Right ventricle myocardium inferior (tissue), 1 donor: Measurements from ENCODE around the gene DPT. TPM values are rescaled to one million over a fixed set of nuclear protein-coding genes. Genes with fewer than 3 reads are reported as not detected.

Experiments used
- ATAC-seq: fragments of 200-7000 bp; cut with Tn5 transposase; one replicate; pipeline ENCODE4 v1.9.1; 2020; ENCODE audit warnings: mild to moderate bottlenecking, moderate library complexity
- DNase-seq: peaks from one replicate; pipeline ENCODE4 v3.0.0; 2021; ENCODE audit errors: missing footprints
- intact Hi-C: fragments of 100-400 bp; cut with DNase I; formaldehyde crosslinking; loops from one replicate; pipeline ENCODE4 v1.11.0; 2022
- total RNA-seq: library from RNA; stranded (reverse); fragmentation: NEBNext Ultra II Directional; extraction: Animal tissue kit (Norgen Biotek cat#: 25700); gene quantifications from one replicate; pipeline ENCODE4 v1.2.1, GENCODE V29; 2021
- donor health status: DM: no; HTN: yes; CAD: no; lungs with severe emphysema.

DPT gene
- total RNA-seq, 1 donor from 2014 or later, result 42.0 TPM

DNA sequence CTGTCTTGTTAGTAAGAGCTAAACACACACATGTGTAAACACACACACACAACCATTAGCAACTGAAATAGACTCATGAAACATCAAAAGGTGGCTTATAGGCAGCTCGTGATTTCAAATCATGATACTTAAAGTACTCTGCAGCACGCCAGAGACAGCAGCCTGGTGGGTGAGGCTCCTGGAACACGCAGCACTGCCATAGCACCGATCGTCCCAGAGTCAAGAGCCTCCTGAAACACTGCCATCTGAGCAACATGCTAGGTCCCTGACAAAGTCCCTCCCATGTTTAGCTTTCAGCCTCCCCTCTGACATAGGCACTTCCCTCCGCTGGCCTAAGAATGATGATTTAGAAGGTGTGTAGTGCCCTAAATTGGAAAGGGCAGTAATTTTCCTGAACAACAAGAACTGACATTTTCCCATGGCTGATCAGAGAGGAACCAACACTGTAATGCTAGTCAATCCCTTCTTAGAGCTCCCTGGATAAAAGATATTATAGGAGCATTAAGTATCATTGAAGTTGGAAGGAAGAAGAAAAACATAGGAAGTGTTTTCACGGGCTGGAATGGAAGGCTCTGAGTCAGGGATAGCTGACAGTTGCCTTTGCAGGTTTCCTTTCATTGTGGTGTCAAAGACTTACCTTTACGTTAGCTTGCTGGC, 14.1 kb upstream of the DPT start:
- peak; percentile 79 for ATAC-seq
- peak; percentile 46 for DNase-seq
- intact Hi-C loops, result no loop called here

DNA sequence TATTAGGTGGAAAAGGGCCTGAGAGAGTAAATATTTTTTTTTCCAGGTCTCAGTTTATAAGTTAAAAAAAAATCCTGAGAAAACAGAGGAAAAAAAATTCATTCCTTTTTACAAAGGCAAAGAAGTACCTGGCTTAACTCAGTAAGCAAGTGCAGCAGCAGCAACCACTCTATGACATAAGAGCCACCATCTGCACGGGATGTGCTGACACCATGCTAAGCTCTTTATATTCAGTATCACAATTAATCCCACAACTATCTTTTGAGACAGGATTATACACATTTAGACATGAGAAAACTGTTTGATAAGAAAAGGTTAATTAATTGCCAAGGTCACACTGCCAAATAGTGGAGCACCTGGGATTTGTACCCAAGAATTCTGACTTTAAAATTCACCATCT, 13.4 kb upstream of the DPT start:
- DNase-seq (no peak), ATAC-seq (no peak)
- intact Hi-C loops, result no loop called here

- intact Hi-C loops, result no loop called here
- no peak for DNase-seq
- ATAC-seq, result no peak
These were observed 10.9 kb upstream of the DPT start for GRCh38 chr1:168739908-168740307.

- no peak for ATAC-seq
- intact Hi-C loops, result no loop called here
- DNase-seq, result no peak
These were observed 7.5 kb upstream of the DPT start for GRCh38 chr1:168736520-168736919.

DNA sequence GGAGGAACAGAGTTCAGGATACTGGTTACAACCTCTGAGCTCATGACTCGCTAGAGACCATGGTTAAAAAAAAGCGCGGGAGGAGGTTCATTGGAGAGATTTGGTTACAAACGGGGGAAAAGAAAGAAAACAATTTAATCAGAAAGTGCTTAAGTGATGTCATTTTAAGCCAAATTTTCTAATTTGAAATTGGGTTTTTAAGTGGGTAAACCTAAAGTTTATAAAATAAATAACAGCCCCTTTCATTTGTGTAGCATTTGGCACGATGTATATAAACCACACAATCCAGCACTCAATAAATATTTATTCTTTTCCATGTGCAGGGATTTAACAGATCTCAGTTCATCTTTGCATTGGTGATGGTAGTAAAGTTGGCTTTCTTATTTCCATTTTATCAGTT, 7.0 kb upstream of the DPT start:
- intact Hi-C loops, result no loop called here
- ATAC-seq (no peak), DNase-seq (no peak)

DNA sequence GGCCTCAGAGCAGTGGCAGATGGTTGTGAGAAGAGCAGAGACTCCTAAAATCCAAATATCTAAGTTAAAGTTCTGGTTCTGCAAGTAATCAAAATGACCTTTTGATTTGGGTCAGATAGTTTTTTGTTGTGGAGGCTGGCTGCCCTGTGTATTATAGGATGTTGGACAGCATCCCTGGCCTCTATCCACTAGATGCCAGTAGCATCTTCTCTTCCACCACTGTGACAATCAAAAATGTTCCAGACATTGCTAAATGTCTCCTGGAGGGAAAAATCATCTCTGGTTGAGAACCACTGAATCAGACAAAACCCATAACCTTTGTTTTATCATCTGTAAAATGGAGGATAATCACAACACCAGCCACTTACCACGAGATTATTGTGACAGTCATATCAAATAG, 5.9 kb upstream of the DPT start:
- DNase-seq (no peak), ATAC-seq (no peak)
- intact Hi-C loops, result loop anchor here (5.0 kb wide), 2 partner anchors 32 to 98 kb away; no protein-coding TSS in a partner anchor

- DNase-seq (no peak), ATAC-seq (peak; percentile 82)
- intact Hi-C loops, result loop anchor here (5.0 kb wide), 2 partner anchors 33 to 97 kb away; no protein-coding TSS in a partner anchor
These were observed 5.3 kb upstream of the DPT start for GRCh38 chr1:168734271-168734670.

- intact Hi-C loops, result loop anchor here (5.0 kb wide), 2 partner anchors 34 to 96 kb away; no protein-coding TSS in a partner anchor
- DNase-seq (no peak), ATAC-seq (no peak)
These were observed 4.2 kb upstream of the DPT start for GRCh38 chr1:168733241-168733640.

DNA sequence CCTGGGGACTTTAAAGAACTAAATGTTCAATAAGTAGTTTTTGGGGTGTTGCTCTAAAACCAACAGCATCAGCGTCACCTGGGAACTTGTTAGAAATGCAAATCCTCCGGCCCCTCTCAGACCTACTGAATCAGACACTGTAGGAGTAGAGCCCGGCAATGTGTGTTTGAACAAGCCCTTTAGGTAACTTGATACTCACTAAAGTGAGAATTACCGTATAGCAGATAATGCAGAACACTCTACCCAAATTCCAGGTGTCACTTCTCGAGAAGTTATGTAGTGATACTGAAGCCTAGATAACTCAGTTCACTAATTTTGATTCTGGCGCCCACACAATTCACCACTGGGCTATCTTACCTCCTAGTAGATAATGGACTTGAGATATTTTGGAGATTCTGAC, 3.7 kb upstream of the DPT start:
- intact Hi-C loops, result loop anchor here (5.0 kb wide), 2 partner anchors 35 to 95 kb away; no protein-coding TSS in a partner anchor
- DNase-seq, result no peak

DNA sequence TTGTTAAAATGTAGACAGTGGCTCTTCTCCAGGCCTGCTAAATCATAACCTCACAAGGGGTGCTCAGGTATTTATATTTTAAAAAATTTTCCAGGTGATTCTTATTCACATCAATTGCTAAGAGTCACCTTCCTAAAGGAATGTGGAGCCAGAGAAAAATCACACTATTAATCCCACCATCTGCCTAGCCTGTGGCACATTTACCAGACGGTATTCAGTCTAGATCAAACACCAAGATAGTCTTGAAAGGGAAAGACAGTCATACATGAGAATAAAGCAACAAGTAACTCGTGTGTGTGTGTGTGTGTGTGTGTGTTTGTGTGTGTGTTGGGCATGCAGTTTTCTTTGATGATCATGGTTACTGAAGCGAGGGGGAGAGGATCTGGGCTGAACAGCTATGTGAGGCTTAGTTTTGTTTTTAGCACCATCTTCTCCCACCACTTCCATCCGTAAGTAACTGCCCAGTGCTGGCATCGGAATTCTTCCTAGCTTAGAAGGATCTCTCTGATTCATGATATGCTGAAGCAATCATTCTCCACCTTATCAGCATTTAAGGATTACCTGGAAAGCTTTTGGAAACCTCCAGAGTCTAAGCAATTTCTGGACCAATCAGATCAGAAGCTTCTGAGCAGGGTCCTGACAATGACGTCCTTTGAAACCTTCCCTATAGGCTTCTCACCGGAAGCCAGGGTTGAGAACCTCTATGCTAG, 2.4 kb upstream of the DPT start:
- ATAC-seq (no peak), DNase-seq (no peak)
- intact Hi-C loops, result loop anchor here (5.0 kb wide), 2 partner anchors 36 to 94 kb away; no protein-coding TSS in a partner anchor

More for the DNA sequence above, 3.7 kb upstream of the DPT start:
- no peak for ATAC-seq

DNA sequence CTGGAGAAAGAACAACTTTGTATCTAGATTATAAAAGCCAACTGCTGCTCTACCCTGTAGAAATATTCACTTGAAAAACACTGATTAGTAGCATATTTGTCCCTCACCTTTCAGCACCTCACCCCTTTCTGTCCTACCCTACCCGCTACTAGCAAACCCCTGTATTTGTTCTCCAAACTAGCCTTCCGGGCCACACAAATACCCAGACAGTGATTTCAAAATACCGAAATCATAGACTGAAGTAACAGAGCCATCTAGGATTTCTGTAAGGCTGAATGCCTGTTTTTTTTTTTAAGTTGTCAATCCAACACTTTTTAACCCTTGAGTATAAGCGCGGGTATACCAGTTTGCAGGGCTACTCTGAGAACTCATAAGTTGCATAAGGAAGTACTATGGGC, 398 bp upstream of the DPT start:
- intact Hi-C loops, result no loop called here
- ATAC-seq, result peak; percentile 39
- no peak for DNase-seq

DNA sequence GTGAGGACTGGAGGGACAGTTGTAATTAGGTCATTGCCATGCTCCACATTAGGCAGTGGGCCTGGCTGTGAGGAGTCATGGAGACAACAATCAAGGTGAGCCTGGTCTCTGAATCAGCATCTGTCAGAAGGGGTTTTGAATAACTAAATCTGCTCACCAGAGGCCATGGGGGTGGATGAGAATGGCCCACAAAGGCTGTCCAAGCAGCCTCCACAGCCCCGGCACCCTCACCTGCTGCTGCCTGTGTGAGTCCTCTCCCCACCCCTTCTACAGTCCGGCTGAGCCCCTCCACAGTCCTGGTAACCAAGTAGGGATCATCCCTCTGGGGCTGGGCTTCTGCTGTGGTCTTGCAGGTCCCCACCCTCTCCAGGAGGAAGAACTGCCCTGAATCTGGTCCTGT, 2.3 kb downstream of the DPT start:
- ATAC-seq, result no peak
- intact Hi-C loops, result no loop called here
- no peak for DNase-seq

- intact Hi-C loops, result no loop called here
- no peak for ATAC-seq
These were observed 2.7 kb downstream of the DPT start for GRCh38 chr1:168726281-168726680.

GRCh38 chr1:168725831-168726230, 3.2 kb downstream of the DPT start:
- intact Hi-C loops, result no loop called here
- ATAC-seq, result no peak

More at GRCh38 chr1:168726281-168726680, 2.7 kb downstream of the DPT start:
- DNase-seq, result no peak

DNA sequence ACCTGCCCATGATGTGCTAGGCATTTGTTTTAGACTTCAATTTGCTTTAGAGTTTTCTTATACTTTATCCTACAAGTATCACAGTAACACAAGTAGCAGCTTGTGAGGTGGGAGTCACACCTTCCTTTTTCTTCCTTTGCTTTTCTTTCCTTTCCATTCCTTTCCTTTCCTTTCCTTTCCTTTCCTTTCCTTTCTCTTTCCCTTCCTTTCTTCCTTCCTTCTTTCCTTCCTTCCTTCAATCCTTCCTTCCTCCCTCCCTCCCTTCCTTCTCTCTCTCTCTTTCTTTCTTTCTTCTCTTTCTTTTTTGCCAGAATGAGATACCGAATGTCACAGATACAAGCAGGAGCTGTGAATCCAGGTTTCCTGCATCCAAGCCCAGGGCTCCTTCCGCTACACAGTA, 3.9 kb downstream of the DPT start:
- intact Hi-C loops, result no loop called here
- no peak for DNase-seq
- no peak for ATAC-seq

More at GRCh38 chr1:168725831-168726230, 3.2 kb downstream of the DPT start:
- DNase-seq, result no peak

DNA sequence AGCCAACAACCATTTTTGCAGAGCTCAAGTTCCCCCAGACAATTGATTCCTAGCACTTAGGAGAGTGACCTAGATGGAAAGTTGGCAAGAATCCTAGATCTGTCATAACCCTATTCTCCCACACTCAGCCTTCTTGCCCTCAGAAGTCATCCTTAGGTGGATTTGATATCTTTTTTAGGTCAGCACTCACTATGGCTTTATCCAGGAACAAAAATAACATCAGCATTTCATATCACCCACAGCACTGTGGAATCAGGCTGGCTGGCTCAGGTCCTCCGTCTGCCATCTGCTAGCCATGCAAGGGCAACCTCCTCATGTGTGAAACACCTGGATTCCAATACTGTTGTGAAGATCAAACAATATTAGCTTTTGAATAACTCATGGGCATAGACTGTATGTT, 6.0 kb downstream of the DPT start:
- ATAC-seq (peak; percentile 61), DNase-seq (no peak)
- intact Hi-C loops, result loop anchor here (5.0 kb wide), 1 partner anchor 384 kb away; the partner anchor contains the start of gene ATP1B1

GRCh38 chr1:168720839-168721238, 8.2 kb downstream of the DPT start:
- ATAC-seq (no peak), DNase-seq (no peak)
- intact Hi-C loops, result loop anchor here (5.0 kb wide), 1 partner anchor 386 kb away; the partner anchor contains the start of gene ATP1B1

- intact Hi-C loops, result loop anchor here (2.0 to 5.0 kb wide), 3 partner anchors 83 to 388 kb away; partner anchors contain the start of gene ATP1B1
- ATAC-seq, result no peak
- DNase-seq, result no peak
These were observed 9.5 kb downstream of the DPT start for GRCh38 chr1:168719306-168720111.
